ENCODE results near the gene ALKBH5. TPM values are rescaled to one million over a fixed set of nuclear protein-coding genes. Genes with fewer than 3 reads are reported as not detected.

ALKBH5 gene
- total and polyA plus RNA-seq, 10 of the 15 experiments (the other 5 are each of a cell fraction or from before 2014, with no cell fraction given): 13.7 to 99.9 (median 52.4) TPM

DNA sequence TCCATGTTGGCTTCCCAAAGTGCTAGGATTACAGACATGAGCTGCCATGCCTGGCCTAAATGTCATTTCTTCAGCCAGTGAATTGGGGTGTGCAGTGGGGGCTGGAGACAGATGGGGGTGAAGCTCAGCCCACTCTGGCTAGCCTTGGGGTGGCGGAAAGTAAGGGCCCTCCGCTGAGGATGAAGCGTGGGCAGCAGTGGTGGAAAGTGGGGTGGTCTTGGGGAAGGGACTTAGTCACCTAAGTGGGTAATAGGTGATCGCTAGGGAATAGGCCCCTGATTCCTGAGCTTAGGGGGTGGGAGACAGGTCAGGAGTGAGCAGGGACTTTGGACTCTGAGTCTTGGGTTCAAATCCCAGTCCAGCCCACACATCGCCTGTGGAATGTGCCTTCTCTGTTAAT, 44.0 kb downstream of the ALKBH5 start:
- intact Hi-C loops (cut with micrococcal nuclease; ENCODE audit: unreplicated experiment) (loop anchor here (2.0 to 5.0 kb wide), 2 partner anchors 33 to 45 kb away; partner anchors contain the start of genes ALKBH5 and MIEF2), in situ Hi-C loops (cut with MboI) (no loop called here)
- no peaks in the 10 kb centered on the region for H3K27me3 ChIP-seq (replicated peaks in 1 of 2; ENCODE audit: control insufficient read depth in 2 of 2, insufficient read depth in 2 of 2, low read length in 1 of 2)
- BruUV-seq (replicated peaks): no TSS peak
- TF ChIP-seq JUNB (IDR thresholded peaks at IDR 0.05) (no peak), ZNF24 (IDR thresholded peaks at IDR 0.05) (no peak), MTA3 (IDR thresholded peaks at IDR 0.05; ENCODE audit: borderline replicate concordance, low read length) (no peak), TBL1XR1 (IDR thresholded peaks at IDR 0.05; ENCODE audit: low read depth, low read length) (no peak), TAF1 (IDR thresholded peaks at IDR 0.05; ENCODE audit: borderline replicate concordance, low read depth, low read length) (no peak), ESRRA (IDR thresholded peaks at IDR 0.05; ENCODE audit: low read length) (no peak), MTA2 (IDR thresholded peaks at IDR 0.05; ENCODE audit: low read depth) (no peak), HDAC6 (IDR thresholded peaks at IDR 0.05; ENCODE audit: unreplicated experiment) (no peak)
- TF ChIP-seq, protein P1, sequence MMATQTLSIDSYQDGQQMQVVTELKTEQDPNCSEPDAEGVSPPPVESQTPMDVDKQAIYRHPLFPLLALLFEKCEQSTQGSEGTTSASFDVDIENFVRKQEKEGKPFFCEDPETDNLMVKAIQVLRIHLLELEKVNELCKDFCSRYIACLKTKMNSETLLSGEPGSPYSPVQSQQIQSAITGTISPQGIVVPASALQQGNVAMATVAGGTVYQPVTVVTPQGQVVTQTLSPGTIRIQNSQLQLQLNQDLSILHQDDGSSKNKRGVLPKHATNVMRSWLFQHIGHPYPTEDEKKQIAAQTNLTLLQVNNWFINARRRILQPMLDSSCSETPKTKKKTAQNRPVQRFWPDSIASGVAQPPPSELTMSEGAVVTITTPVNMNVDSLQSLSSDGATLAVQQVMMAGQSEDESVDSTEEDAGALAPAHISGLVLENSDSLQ (IDR thresholded peaks at IDR 0.05): no peak
- no peak overlapping the region for H2AFZ ChIP-seq (ENCODE audit: control insufficient read depth, low read depth, low read length)
- H3K36me3 ChIP-seq (ENCODE audit: control insufficient read depth in 2 of 2, insufficient read depth in 2 of 2, low read length in 1 of 2): no peaks in the 10 kb centered on the region
- no peaks in the 10 kb centered on the region for H3K79me2 ChIP-seq (ENCODE audit: control insufficient read depth, insufficient read depth, low read length)
- no peak overlapping the region for H3K27ac ChIP-seq (ENCODE audit: control insufficient read depth, insufficient read depth)
- 95% methylated on average over 5 of the region's 5 CpGs for WGBS (ENCODE audit: insufficient coverage, insufficient replicate concordance, low lambda C conversion rate, missing lambda C conversion rate)
- no peak overlapping the region for H3K9ac ChIP-seq (ENCODE audit: control insufficient read depth, insufficient read depth, low read length)
- FAIRE-seq: no peak
- H3K9me3 ChIP-seq (replicated peaks; ENCODE audit: control insufficient read depth, insufficient read depth, low read length): no peaks in the 10 kb centered on the region
- no peaks in the 10 kb centered on the region for H3K4me1 ChIP-seq (ENCODE audit: control insufficient read depth, insufficient read depth, low read length)
- POLR2A ChIA-PET: no interaction called here
- DNase-seq (ENCODE audit: low read depth, low spot score): no peak
- RAD21 ChIA-PET (ENCODE audit: unreplicated experiment): no interaction called here
- H3K4me3 ChIP-seq: no peak overlapping the region
- H4K20me1 ChIP-seq (ENCODE audit: control insufficient read depth, insufficient read depth): no peaks in the 10 kb centered on the region
- CTCF ChIA-PET: no interaction called here
- no peak for ATAC-seq
- SMC1A ChIA-PET (ENCODE audit: uncharacterized antibody, unreplicated experiment): no interaction called here
- H3K4me2 ChIP-seq (ENCODE audit: control insufficient read depth, insufficient read depth): no peak overlapping the region

Data from GM12878 (cell line).